Stimulated activated naive CD8-positive, alpha-beta T cell treated with anti-CD3 and anti-CD28 coated beads, Interleukin-15, amount 100 ng/mL, for 72 hours (primary cell): ENCODE results near the gene SCLY.
"Not testable (repeated sequence)": the region's sequence is repeated elsewhere in the genome, so short reads cannot be mapped to it uniquely, and the experiment has no call there.

Source experiments
- ATAC-seq: fragments of 150-1000 bp; cut with Tn5 transposase; 2 replicates; pipeline ENCODE4 v1.10.0; 2021; ENCODE audit warnings: mild to moderate bottlenecking, moderate library complexity
- DNase-seq, 2 donors: peaks; one replicate each; pipeline ENCODE4 v3.0.0; 2021 to 2022
- H3K27ac Mint-ChIP-seq, 2 donors: one replicate each; pipeline ENCODE4 v1.8.0; 2022; ENCODE audit warnings: mild to moderate bottlenecking in 2 of 2, mixed read lengths in 2 of 2, moderate library complexity in 2 of 2
- H3K27me3 Mint-ChIP-seq: one replicate; pipeline ENCODE4 v1.8.0; 2022; ENCODE audit warnings: mixed read lengths
- H3K4me1 Mint-ChIP-seq: one replicate; pipeline ENCODE4 v1.8.0; 2022; ENCODE audit warnings: mild to moderate bottlenecking, mixed read lengths
- H3K4me3 Mint-ChIP-seq, 2 donors: one replicate each; pipeline ENCODE4 v1.8.0; 2022; ENCODE audit warnings: mild to moderate bottlenecking in 2 of 2, mixed read lengths in 2 of 2, moderate library complexity in 1 of 2
- H3K9me3 Mint-ChIP-seq, 2 donors: one replicate each; pipeline ENCODE4 v1.8.0; 2022; ENCODE audit warnings: mixed read lengths in 2 of 2

Gene SCLY

DNA sequence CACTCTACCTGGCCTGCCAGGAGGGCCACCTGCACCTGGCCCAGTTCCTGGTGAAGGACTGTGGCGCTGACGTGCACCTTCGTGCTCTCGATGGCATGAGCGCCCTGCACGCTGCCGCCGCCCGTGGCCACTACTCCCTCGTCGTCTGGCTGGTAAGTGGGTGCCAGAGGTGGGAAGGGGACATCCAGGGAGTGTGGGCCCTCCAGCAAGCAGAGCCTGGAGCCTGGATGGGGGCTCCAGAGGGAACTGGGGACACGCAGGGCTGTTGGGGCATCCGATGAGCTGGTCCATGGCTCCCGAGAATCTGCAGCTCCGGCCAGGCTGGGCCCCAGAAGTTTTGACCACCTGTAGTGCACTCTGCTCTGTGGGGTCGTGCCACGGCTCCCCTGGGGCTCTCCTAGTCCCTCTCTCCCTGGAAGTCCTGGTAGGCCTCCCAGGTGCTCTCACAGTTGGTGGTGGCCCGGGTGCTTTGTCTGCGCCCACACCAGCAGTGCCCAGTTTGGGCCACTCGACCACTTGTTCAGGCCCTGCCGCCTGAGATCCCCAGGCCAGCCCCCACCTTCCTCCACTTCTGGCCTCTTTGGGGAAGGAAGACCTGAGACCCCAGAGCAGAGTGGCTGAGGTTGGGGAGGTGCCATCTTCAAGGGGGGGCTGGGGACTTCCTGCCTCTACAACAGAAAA lies 44.0 kb downstream of the SCLY start:
- H3K27me3 Mint-ChIP-seq: no peaks in the 10 kb centered on the region
- peaks cover 18% of the 10 kb centered on the region for H3K4me1 Mint-ChIP-seq
- no peaks in the 10 kb centered on the region for H3K9me3 Mint-ChIP-seq
- H3K27ac Mint-ChIP-seq: peak overlapping the region in 1 of 2 donors; percentile 80
- no peak for ATAC-seq
- no peak for DNase-seq
- H3K4me3 Mint-ChIP-seq: no peak overlapping the region

DNA sequence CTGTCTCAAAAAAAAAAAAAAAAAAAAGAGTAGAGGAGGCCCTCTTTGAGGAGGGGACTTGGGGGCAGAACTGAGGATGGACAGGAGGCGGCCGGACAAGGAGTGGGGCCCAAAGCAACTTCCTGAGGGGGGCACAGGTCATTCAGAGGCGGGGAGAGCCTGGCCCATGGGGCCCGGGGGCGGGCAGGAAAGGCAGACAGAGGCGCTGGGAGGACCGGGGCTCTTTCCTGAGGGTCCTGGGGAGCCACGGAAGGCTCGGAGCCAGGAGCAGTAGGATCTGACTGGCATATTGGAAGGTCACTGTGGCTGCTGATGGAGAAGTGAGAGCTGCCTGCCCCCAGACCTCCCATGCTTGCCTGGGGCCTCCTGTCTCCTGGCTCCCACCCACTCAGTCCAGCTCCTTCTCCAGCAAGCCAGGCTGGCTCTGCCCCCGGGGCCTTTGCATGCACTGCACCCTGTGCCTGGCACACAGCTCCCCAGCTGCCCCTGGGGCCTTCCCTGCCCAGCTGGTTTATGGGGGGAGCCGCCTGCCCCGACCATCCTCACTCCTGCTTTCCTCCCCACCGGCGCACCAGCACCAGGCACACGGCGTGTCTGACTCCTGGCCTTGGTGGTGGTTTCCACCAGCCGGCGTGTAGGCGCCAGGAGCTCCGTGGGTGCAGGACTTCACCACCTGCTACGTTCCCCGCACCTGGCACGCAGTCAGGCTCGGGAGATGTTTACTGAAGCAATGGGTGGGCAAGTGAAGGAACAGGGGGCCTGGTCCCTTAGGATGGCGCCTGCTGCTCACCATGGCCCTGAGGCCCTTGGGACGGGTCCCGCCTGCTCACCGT lies 44.9 kb downstream of the SCLY start:
- H3K27ac Mint-ChIP-seq: peak overlapping the region in 1 of 2 donors; percentile 63
- no peak for ATAC-seq
- H3K4me1 Mint-ChIP-seq: peaks cover 18% of the 10 kb centered on the region
- no peak for DNase-seq
- no peaks in the 10 kb centered on the region for H3K27me3 Mint-ChIP-seq
- no peak overlapping the region for H3K4me3 Mint-ChIP-seq
- H3K9me3 Mint-ChIP-seq: no peaks in the 10 kb centered on the region

- Mint-ChIP-seq H3K4me3 (no peak overlapping the region), H3K9me3 (peaks cover 2 to 3% of the 10 kb centered on the region in 2 donors), H3K4me1 (peaks cover 18% of the 10 kb centered on the region), H3K27ac (no peak overlapping the region), H3K27me3 (no peaks in the 10 kb centered on the region)
- ATAC-seq (no peak), DNase-seq (no peak)
Observed at GRCh38 chr2:238106339-238106697, 45.5 kb downstream of the SCLY start.

- Mint-ChIP-seq H3K9me3 (peaks cover 4 to 7% of the 10 kb centered on the region in 2 donors), H3K27me3 (no peaks in the 10 kb centered on the region), H3K4me1 (peaks cover 18% of the 10 kb centered on the region), H3K27ac (peak overlapping the region in 1 of 2 donors; percentile 90), H3K4me3 (no peak overlapping the region)
- ATAC-seq: no peak
- DNase-seq: no peak
Observed at GRCh38 chr2:238106698-238107524, 46.1 kb downstream of the SCLY start.

- Mint-ChIP-seq H3K4me3 (no peak overlapping the region), H3K27me3 (no peaks in the 10 kb centered on the region), H3K4me1 (peaks cover 18% of the 10 kb centered on the region), H3K27ac (peak overlapping the region in 1 of 2 donors; percentile 90), H3K9me3 (peaks cover 12 to 16% of the 10 kb centered on the region in 2 donors)
- DNase-seq (no peak), ATAC-seq (no peak)
Observed at GRCh38 chr2:238107525-238108422, 47.0 kb downstream of the SCLY start.

GRCh38 chr2:238108423-238109183 lies 47.8 kb downstream of the SCLY start:
- no peaks in the 10 kb centered on the region for H3K27me3 Mint-ChIP-seq
- no peak overlapping the region for H3K27ac Mint-ChIP-seq
- DNase-seq (no peak), ATAC-seq (peak; percentile 62)
- H3K4me1 Mint-ChIP-seq: peaks cover 18% of the 10 kb centered on the region
- no peak overlapping the region for H3K4me3 Mint-ChIP-seq
- peaks cover 16 to 24% of the 10 kb centered on the region in 2 donors for H3K9me3 Mint-ChIP-seq

- DNase-seq: no peak
- H3K9me3 Mint-ChIP-seq: peaks cover 16 to 32% of the 10 kb centered on the region in 2 donors
Observed at GRCh38 chr2:238113611-238114010, 52.8 kb downstream of the SCLY start.

GRCh38 chr2:238114331-238114841 lies 53.6 kb downstream of the SCLY start:
- Mint-ChIP-seq H3K4me1 (peaks cover 2% of the 10 kb centered on the region), H3K9me3 (peaks cover 16 to 32% of the 10 kb centered on the region in 2 donors), H3K27me3 (peaks cover 8% of the 10 kb centered on the region), H3K27ac (no peak overlapping the region), H3K4me3 (no peak overlapping the region)
- DNase-seq (no peak), ATAC-seq (no peak)

More at GRCh38 chr2:238113611-238114010, 52.8 kb downstream of the SCLY start:
- no peak for ATAC-seq
- H3K4me1 Mint-ChIP-seq: peaks cover 10% of the 10 kb centered on the region
- H3K27me3 Mint-ChIP-seq: peaks cover 8% of the 10 kb centered on the region
- H3K27ac Mint-ChIP-seq: no peak overlapping the region
- no peak overlapping the region for H3K4me3 Mint-ChIP-seq

DNA sequence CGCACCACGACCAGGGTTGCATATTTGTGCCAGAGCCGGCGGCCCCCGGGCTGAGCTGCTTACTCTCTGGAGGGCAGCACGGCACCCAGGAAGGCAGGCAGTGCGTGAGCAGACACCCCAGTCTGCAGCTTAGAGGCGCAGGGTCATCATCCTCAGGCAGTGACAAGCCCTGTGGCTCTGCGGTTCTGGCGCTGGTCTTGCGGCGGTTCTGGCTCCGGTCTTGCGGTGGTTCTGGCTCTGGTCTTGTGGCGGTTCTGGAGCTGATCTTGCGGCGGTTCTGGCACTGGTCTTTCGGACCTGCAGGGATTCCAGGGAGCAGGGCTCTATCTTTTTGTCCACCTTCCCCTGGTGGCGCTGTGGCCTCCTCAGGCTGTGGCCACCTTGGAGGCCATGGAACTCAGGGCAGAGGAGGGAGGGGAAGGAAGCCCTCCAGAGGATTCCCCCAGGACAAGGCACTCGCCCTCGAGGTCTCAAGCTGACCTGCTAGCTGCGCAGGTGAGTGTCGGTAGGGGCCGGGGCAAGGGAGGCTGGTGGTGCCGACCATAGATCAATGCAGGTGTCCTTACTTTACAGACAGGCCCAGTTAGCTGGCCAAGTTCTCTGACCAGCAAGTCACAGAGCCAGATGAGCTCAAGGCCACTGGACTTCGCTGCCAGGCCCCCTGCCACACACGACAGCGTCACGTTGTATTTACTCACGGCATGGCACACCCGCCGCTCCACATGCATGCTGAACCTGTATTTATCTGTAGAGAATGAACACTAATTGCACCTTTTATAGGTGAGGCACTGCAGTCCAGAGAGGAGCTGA lies 54.3 kb downstream of the SCLY start:
- H3K27me3 Mint-ChIP-seq: peaks cover 8% of the 10 kb centered on the region
- H3K9me3 Mint-ChIP-seq: peaks cover 16 to 32% of the 10 kb centered on the region in 2 donors
- DNase-seq: no peak
- H3K4me1 Mint-ChIP-seq: no peaks in the 10 kb centered on the region
- no peak overlapping the region for H3K4me3 Mint-ChIP-seq
- no peak for ATAC-seq
- no peak overlapping the region for H3K27ac Mint-ChIP-seq

- H3K9me3 Mint-ChIP-seq: peaks cover 16 to 32% of the 10 kb centered on the region in 2 donors
- not testable (repeated sequence) for H3K4me1 Mint-ChIP-seq, H3K4me3 Mint-ChIP-seq, H3K27me3 Mint-ChIP-seq, DNase-seq, ATAC-seq, H3K27ac Mint-ChIP-seq
Observed at GRCh38 chr2:238115709-238116108, 54.9 kb downstream of the SCLY start.

DNA sequence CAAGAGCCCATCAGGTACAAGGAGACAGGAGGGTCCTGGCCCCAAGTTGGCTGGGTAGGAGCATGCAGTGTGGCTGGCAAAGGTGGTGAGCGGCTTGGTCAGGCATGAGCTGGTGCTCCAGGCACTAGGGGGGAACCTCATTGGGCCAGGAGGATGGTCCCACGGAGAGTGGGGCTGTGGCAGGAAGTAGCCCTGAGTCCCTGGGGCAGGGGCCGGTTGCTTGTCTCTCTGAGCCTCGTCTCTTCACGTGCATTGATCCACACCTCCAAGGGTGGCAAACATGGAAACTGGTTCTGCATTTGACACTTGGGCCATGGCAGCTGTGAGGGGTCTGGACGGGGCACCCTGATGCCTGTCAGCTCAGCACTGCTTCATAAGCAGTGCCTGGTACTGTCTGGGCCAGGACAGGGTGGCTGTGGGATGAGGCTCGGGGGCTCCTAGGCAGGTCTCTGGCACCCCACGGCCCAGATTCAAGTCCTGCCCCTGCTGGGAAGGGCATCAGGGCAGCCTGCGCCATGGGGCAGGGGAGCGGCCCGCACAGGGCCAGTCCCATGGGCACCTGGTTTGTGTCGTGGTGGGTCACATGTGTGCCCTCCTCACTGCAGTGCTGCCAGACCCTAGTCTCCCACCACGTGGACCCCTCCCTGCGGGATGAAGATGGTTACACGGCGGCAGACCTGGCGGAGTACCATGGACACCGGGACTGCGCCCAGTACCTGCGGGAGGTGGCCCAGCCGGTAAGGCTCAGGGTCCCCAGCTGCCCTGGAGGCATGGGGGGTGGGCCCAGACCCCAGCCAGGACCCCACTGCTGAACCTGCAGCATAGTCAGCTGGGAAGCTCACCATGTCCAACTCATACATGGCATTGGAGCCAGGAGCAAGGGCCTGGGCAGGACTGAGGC lies 55.7 kb downstream of the SCLY start:
- no peak for DNase-seq
- Mint-ChIP-seq H3K27ac (no peak overlapping the region), H3K9me3 (peaks cover 12 to 26% of the 10 kb centered on the region in 2 donors), H3K27me3 (peaks cover 8% of the 10 kb centered on the region), H3K4me1 (no peaks in the 10 kb centered on the region), H3K4me3 (no peak overlapping the region)
- ATAC-seq: peak; percentile 27

GRCh38 chr2:238117199-238118154 lies 56.7 kb downstream of the SCLY start:
- DNase-seq: no peak
- ATAC-seq: no peak
- no peak overlapping the region for H3K4me3 Mint-ChIP-seq
- H3K27ac Mint-ChIP-seq: no peak overlapping the region
- H3K4me1 Mint-ChIP-seq: no peaks in the 10 kb centered on the region
- H3K27me3 Mint-ChIP-seq: peaks cover 8% of the 10 kb centered on the region
- H3K9me3 Mint-ChIP-seq: peaks cover 8 to 19% of the 10 kb centered on the region in 2 donors
